Esophagus mucosa (tissue), 1 donor: Measurements from ENCODE around the gene UBA7. TPM values are rescaled to one million over a fixed set of nuclear protein-coding genes. Genes with fewer than 3 reads are reported as not detected.
"Not testable (repeated sequence)": the region's sequence is repeated elsewhere in the genome, so short reads cannot be mapped to it uniquely, and the experiment has no call there.

Source experiments
- ATAC-seq: fragments of 200-7000 bp; cut with Tn5 transposase; one replicate; pipeline ENCODE4 v1.9.1; 2020
- total RNA-seq: library from RNA; stranded (reverse); gene quantifications from one replicate; pipeline ENCODE4 v1.2.4, GENCODE V29; 2023
- donor health status: DM: yes; HTN: yes; CAD: no.

The UBA7 gene, protein sequence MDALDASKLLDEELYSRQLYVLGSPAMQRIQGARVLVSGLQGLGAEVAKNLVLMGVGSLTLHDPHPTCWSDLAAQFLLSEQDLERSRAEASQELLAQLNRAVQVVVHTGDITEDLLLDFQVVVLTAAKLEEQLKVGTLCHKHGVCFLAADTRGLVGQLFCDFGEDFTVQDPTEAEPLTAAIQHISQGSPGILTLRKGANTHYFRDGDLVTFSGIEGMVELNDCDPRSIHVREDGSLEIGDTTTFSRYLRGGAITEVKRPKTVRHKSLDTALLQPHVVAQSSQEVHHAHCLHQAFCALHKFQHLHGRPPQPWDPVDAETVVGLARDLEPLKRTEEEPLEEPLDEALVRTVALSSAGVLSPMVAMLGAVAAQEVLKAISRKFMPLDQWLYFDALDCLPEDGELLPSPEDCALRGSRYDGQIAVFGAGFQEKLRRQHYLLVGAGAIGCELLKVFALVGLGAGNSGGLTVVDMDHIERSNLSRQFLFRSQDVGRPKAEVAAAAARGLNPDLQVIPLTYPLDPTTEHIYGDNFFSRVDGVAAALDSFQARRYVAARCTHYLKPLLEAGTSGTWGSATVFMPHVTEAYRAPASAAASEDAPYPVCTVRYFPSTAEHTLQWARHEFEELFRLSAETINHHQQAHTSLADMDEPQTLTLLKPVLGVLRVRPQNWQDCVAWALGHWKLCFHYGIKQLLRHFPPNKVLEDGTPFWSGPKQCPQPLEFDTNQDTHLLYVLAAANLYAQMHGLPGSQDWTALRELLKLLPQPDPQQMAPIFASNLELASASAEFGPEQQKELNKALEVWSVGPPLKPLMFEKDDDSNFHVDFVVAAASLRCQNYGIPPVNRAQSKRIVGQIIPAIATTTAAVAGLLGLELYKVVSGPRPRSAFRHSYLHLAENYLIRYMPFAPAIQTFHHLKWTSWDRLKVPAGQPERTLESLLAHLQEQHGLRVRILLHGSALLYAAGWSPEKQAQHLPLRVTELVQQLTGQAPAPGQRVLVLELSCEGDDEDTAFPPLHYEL
- 15.3 TPM for total RNA-seq

DNA sequence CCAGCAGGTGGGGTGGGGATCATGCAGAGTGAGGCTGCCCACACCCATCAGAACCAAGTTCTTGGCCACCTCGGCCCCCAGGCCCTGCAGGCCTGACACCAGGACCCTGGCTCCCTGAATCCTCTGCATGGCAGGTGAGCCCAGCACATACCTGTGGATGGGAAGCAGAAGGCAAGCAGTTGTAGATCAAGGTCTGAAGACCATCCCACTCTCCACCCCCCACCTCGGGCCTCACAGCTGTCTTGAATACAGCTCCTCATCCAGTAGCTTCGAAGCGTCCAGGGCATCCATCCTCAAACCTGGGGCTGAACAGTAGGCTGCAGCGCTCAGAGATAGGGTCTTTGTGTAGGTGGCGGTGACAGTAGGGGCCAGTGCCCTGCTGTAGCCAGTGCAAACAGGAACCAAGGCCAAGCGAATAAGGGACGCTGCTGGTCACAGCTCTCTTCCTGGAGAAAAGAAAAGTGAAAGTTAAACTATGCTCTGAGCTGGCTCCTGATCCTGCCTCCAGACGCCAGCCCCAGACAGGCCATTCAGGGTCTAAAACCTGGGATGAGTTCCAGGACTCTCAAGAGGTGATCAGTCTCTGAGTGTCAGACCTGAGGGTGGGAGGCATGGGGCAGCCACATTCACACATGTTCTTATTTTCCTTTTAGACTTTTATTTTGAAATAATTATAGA lies at the start of gene UBA7:
UBA7 (minus strand) TSS at position 457 of the 678 bp plus-strand sequence; CDS start at position 291, 166 bp downstream.
- peak; percentile 64 for ATAC-seq

DNA sequence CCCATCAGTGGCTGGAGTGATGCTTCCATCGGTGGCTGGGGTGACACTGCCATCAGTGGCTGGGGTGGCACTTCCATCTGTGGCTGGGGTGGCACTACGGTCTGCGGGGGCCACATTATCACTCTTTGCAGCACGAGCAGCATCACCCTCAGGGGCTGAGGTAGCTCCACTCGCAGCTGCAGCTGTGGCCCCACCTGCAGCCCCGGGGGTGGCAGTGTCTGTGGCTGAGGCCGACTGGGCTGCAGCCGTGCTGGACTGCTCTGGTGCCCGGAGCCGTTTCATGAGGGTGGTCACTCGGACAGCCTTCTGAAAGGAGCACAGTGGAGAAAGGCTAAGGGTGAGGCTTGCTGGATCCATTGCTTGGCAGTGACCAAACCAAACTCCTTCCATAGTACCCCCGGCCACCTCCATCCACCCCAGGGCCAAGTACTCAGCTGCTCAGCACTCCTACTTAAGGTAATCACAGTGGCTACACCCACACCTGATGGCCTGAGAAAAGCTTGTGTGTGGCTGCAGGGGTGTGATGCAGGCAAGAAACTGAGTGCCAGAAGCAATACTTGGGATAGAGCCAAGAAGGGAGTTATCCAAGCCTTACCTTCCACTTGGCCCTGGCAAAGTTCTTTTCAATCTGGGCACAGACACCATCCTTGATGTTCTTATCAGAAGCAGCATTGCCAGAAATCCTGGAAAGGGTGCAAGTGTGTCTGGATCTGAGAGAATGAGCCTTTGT lies 46.0 kb upstream of the UBA7 start:
- ATAC-seq = no peak

DNA sequence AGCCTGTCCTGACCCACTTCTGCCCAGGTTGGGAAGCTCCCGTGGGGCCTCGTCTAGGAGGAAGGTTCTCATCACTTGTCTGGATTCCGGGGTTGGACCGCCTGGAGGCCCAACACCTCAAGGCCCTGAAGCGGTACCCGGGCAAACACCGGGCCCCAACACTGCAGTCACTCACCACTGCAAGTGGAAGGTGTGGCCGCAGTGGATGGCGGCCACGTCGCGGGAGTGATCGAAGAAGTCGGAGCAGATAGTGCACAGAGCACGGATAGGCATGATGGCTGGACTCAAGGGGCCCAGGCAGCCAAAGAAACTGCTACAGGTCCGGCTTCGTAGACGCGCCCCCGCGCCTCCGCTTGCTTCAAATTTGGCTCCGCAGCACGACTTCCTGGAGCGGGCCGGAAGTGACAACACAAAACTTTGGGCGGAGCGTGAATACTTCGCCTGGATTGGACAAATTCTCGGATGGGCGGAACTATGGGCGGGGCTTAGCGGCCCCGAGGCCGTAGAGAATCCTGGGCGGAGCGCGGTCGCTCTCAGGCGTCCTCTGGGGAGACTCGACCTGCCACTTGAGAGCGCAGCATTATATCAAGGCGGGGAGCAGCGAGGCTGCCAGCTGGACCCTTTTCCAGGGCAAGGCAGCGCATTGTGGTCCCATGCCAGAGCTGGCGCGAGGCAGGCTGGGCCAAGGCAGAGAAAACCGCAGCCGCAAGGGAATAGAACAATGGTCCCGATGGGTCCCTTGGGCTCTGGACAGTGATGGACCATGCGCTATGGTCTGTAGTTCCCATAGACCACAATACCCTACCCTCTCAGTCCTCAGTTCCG lies 42.6 kb upstream of the UBA7 start, which contains the start of gene TRAIP:
TRAIP (minus strand) TSS at position 384 of the 825 bp plus-strand sequence; CDS start at position 273, 111 bp downstream.
- peak; percentile 99 for ATAC-seq

DNA sequence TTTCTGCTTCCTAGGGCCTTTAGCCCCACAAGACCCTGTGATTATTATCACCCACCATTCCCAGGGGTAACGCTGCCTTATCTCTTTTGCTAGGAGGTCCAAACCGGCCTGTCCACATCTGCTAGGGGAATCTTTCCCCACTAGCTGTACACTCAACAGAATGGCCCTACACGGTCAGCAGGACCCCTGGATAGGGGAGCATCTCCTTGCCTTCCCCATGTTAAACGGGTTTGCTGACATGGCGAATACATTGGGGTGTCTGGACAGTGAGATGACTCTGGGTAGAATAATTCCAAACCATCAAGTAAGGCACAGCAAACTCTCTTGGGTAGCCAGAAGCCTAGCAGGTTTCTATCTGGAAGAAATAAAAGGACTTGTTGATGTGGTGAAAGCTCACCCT lies 41.9 kb upstream of the UBA7 start:
- no peak for ATAC-seq

DNA sequence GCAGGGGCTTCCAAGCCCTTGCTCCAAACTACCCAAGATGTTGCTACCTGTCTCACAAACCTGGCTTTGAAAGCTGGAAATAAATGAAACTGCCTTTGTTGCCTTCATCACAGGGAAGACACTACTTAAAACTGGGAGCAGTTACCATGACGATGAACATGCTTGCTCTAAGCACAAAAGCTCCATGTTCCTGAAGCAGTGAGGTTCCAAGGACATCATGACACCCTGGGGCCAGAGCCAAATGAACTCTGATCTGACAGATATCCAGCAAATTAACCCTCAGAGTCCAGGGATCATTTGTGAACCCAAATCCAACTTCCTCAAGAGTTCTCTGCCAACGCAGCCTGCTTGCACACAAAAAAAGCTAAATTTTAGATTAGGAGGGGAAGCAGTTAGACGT lies 31.9 kb upstream of the UBA7 start:
- no peak for ATAC-seq

DNA sequence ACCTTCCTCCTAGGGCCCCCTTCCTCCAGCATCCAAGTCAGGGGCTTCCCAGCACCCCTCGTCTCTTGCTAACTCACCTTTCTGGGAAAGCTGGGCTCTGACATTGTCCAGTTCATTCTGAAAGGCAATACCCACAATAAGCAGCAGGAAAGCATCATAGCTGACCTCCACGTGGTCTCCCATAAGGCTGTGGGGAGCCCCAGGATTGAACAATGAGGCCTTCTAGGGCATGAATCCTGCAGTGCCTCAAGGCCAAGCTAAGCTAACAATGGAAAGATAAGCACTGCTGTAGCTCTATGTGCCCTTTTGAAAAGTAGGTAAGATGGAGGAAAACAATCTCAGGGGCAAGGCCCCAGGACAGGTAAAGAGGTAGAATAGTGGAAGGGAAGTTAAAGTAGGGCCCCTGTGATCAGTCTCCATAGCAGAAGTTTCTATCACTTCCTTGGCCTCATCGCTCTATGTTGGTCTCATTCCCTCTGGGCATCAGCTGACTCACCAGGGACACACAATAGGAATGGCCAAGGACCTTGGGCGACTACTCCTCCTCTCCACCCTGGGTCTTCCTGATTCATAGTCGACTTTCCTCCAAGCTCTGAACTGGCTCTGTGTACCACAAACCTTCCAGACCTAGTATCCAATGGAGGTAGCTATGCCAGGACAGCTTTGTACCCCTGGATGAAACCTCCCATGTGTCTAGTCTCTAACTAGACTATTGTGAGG lies 30.9 kb upstream of the UBA7 start:
- no peak for ATAC-seq

DNA sequence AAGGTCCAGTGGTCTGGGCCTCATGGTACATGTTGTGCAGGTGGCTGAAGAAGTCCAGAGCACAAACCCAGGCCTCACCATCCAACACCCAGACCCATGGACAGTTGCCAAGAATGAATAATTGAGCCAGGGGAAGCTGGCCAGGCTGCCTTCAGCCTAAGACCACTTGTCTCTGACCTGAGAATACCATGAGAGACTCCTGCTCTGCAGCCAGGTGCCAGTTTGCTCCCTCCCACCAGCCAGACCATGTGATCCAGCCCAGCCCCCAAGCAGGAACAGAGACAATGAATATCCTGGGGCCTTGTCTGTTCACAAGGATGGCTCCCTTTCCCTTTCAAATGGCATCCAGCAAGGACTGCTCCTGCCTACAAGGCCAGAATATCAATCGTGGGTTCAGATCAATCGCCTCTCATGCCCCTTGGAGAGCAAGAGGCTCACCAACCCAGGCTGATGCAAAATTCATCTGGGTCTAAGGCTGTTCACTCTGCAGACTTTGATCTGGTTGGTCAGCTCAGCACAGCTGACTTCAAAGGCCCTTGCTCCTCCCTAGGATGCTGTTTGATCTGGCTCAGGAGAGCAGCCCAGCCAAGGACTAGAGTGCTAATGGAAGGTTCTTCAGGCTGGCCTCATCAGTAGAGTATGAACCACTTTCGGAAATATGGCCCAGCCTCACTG lies 29.2 kb upstream of the UBA7 start:
- no peak for ATAC-seq

DNA sequence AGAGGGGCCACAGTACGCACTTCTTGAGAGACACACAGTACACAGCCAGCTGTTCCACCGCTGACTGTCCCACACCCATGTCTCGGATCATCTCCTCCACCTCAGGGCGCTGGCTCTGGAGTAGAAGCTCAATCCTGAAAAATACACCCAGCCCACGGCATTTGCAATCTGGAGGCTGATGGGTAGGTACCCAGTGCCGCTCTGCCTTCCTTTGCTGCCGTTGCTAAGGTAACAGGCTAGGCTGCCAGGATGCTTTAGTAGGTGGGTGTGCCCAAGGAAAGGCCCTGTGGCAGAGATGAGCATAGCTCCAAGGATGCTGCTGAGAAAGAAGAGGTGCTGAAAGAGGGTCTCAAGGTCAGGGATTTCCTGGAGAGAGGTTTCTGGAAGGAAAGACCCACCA lies 28.1 kb upstream of the UBA7 start:
- ATAC-seq = no peak

DNA sequence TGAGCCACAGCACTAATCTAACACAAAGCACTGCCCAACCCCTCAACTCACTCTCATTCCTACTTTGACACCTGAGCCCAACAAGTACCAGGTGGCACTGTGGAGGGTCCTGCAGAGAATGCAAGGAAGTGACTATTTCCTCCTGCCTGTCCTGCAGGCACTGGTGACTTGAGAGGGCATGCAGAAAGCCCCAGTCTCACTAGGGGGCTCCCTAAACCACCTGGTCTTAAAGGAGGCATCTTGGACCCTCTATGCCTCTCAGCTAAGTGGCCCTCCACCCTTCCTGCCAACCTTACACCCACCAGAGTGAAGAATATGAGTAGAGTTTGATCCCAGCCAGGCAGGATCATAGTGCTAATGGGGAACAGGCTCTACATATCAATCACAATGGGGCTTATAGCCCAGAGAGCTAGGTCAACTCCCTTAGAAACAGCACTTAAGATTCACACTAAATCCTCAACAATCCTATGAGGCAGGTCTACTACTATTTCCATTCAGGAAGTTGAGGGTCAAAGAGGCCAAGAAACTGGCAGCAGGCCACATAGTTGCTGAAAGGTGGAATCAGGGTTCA lies 27.5 kb upstream of the UBA7 start:
- no peak for ATAC-seq

DNA sequence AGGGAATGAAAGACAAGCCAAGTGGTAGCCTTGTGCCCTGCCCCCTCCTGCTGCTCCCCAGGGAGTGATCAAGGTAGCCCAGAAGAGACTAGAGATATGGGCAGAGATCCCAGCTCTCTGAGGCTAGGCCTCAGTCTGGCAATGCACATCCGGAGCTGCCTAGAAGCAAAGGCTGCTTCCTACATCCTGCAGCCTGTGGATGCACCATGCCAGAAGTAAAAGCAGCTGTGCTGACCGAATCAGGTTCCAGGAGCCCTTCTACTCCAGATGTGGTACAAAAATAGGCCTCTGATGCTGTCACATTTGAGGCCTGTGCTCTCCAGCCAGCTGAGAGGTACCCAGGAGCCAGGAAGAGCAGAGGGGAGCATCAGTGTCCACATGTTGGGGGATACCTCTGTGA lies 26.6 kb upstream of the UBA7 start:
- ATAC-seq = no peak

DNA sequence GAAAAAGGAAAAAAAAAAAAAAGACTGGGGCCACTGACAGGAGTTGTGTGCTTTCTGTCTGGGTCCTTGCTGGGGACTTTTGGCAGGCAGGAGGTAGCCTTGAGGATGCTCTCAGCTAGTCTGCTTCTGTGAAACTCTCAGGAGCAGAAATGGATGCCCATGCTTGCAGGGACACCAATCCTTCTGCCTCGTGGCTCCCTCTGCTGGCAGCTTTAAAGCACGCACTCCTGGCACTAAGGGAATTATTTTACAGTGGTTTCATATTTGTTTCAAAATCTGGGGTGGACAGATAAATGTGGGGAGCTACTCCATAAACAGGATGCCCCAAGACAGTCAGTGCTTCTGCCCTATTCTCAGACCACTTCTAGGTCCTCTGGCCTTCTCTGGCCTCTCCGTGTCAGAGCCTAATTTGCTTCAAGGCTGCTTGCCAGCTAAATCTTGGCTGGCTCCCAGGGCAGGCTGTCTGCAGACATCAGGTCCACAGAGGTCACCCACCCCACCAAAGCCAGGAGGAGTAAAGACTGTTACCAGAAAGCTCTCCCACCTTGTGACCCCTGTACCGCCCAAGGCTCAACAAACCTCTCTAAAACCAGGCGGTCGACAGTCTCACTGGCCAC lies 25.5 kb upstream of the UBA7 start:
- ATAC-seq = peak; percentile 84

DNA sequence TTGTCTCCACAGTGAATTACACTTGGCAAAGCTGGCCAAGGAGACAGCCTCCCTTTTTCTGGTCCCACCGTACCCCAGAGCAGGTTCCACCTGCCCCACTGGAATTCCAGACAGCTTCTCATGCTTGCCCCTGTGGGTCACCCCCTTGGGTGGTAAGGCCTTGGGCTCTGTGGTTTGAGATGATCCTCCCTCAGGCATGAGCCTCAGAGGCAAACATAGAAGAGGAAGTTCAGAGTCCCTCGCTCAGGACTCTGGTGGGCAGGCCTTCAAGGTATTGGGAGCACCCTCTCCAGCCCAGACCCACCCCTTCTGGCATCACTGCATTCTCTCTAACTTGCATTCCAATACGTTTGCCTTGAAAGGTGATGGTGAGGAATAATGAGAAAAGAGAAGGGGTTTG lies 17.6 kb upstream of the UBA7 start:
- ATAC-seq = no peak

DNA sequence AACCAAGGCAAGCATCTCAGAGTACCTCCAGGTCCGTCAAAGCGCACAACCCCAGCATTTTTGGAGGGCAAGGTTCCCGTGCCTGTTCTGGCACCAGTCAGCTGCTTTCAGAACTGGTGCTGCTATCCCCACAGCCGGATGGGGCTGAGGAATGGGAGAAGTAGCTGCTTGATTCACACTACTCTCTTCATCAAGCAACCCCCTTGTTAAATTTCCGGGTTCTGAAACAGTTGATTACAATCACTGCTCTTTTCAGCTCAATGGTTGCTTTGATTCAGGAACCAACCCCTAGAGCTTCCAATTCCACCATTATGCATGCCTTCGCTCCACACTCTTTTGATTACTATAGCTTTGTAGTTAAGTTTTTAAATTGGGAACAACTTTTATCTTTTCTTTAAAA lies 12.3 kb upstream of the UBA7 start:
- no peak for ATAC-seq

DNA sequence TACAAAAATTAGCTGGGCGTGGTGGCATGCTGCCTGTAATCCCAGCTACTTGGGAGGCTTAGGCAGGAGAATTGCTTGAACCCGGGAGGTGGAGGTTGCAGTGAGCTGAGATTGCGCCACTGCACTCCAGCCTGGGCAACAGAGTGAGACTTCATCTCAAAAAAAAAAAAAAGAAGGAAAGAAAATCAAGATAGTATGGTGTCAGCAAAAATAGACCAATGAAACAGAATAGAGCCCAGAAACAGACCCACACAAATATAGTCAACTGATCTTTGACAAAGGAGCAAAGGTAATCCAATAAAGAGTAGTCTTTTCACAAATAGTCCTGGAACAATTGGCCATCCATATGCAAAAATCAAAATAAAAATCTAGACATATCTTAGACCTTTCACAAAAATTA lies 9.4 kb upstream of the UBA7 start:
- ATAC-seq = not testable (repeated sequence)

DNA sequence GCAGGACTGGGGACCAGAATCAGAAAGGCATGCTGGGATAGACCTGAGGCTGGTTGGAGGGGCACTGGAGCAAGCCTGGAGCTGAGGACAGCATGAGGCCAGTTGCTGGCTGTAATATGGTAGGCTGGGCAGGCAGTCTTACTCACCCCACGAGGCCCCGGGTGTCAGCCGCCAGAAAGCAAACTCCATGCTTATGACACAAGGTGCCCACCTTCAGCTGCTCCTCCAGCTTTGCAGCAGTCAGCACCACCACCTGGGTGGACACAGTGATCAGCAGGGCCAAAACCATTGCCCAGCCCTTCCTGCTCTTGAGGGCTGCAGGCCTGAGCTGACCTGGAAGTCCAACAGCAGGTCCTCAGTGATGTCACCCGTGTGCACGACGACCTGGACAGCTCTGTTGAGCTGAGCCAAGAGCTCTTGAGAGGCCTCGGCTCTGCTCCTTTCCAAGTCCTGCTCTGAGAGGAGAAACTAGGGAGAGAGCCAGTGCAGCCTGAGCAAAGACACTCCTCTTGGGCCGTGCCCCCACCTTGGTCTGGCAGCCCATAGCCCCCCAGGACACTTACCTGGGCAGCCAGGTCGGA lies 747 bp downstream of the UBA7 start:
- ATAC-seq = peak; percentile 12

DNA sequence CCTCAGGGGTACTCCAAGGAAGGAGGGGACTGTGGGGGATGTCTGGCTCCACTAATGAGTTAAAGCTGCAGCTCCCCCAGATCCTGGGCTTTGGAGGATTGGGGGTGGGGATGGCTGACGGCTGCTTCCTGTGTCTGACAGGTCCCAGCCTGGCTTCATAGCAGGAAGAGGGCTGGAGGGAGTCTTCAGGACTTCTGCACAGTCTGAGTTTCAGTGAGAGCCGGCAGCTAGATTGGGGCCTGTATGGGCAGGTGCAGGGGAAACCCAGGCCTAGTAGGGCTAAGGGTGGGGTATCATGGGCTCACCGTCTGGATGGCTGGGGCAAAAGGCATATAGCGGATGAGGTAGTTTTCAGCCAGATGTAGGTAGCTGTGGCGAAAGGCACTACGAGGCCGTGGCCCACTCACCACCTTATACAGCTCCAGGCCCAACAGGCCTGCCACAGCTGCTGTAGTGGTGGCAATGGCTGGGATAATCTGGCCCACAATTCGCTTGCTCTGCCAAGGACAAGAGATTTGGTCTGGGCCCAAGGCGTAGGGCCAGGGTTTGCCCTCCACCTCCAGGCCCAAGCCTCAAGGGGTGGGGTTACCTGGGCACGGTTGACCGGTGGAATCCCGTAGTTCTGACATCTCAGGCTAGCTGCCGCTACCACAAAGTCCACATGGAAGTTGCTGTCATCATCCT lies 6.2 kb downstream of the UBA7 start:
- ATAC-seq = no peak

DNA sequence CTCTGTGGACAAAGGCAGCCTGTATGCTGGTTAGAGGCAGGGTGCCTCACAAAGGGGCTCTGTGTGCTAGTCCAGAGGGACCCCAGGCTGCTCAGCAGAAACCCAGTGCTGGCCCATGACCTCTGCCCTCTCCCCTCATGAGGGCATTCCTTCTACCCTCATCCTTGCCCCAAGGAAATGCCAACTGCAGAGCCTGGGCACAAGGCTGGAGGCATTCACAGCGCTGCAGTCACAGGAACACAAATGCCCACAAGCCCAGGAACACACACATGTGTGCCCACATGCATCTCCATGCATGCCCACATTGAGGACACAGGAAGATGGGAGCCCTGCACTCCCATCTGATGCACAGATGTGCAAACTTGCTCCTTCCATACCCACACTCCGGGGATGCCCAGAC lies 6.9 kb downstream of the UBA7 start:
- no peak for ATAC-seq
